ENCODE measurements around the gene COL6A1.

- TF ChIP-seq CTCF (IDR thresholded peaks at IDR 0.05) = no peak
- TF ChIP-seq POLR2A (IDR thresholded peaks at IDR 0.05) = no peak
Measured at GRCh38 chr21:45985471-45986315, 4.1 kb downstream of the COL6A1 start.
